ENCODE measurements around the gene SSBP3.
A peak's percentile ranks its signal among the peaks of the same experiment; 100 is the strongest.

SSBP3 gene

DNA sequence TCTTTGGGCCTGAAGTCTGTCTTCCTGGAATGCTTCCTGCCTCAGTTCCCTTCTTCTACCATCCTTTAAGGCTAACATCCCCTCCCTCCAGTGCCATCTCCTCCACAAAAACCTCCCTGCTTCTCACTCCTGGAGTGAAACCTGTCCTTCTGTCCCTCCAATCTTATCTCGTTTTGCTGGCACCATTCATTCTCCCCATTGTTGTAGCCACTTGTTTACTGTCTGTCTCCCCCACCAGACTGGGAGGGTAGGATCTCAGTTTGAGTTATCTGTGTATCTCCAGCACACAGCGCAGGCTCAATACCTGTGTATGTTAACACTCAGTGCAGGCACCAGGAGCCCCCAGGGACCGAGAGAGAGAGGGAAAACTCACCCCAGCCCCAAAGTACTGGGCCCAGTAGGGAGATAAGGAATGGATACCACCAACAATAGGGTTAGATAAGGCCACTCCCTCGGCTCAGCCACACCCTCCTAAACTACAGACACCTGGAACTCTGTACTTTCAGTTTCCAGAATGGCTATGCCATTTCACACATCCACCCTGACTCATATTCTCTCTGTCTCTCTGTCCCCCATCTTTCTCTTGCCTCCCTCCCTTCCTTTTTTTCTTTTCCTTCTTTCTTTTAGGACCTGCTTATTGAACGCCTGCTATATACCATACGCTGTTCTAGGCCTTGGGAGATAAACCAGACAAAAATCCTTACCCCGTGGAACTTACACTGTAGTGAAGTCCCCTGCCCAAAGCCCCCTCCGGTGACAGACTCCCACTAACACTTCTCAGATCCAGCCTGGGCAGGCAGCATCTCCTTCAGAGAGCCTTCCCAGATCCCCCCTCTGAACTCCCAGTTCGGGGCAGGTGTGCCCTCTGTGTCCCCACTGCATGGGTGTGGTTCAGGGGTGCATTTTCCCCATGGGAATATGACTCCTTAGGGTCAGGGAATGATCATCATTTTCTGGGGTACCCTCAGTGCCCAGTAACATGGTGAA lies 3.3 kb upstream of the SSBP3 start:
- no peak for FAIRE-seq

DNA sequence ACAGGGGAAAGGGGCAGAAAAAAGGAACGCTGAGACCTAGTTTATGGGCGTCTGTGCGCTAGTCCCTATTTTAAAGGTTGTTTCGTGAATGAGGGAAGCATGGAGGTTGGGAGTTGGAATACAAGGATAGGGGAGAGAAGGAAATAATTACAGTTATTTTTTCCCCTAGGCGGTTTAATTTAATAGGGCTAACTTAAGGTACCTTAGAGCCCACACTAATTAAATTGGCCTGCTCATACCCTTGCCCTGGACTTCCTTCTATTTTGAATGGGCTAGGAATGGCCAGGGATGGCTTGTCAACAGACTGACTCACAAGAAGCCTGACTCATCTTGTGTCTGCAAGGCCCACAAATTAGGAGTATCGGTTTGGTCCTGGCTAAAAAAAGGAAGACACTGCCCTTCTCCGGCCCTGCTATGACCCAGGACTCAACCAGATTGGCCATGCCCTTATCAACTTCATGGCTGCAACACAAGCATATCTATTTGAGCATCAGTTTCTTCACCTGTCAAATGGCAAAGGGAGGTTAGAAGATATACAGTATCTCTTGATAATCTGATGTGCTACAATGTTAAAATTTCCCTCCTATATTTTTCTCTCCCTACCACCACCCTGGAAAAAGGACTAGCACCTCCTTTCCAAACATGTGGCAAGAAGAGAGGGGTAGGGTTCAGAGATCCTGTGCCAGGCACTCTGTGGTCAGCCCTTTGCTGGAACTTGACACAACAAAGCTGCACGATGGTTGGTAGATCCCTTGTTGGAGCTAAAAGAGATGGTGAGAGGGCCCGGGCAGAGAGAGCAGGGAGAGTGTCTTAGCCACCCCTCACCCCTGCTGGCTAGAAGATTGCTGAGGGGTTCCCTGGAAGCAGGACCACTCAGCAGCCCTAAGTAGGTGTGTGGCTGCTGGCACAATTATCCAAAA lies 2.2 kb upstream of the SSBP3 start:
- no peak for FAIRE-seq

DNA sequence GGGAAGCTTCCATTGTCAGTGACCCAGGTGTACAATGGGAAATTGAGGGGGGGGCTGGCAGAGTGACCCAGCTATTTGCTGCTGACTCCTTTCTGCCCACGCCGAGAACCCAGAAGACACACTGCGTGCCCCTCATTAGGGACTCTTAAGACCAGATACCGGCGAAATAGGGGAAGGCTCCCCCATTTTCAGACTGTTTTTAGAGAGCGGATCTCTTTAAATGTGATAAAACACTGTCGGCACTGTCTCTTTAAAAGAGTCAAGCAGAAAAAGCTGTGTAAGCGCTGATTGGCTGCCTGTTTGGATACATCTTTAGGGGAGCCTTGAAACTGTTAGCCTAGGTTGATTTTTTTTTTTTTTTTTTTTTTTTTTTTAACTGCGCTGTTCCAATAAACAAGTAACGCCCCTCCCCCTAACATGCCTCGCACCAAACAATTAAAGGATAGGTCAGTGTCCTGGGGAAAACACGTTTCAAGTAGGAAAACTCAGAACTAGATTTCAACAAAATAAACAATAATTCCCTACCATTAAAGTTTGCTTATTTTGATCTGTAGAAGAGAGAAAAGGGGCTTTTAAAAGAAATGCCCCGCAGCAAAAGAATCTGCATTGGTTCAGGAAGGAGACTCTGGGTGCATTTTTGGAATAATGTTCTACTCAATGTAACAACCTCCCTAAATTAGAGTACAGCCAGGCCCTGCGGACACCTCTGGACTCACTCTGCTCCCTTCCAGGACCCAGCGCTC lies 1.4 kb upstream of the SSBP3 start:
- peak; percentile 99 for FAIRE-seq

DNA sequence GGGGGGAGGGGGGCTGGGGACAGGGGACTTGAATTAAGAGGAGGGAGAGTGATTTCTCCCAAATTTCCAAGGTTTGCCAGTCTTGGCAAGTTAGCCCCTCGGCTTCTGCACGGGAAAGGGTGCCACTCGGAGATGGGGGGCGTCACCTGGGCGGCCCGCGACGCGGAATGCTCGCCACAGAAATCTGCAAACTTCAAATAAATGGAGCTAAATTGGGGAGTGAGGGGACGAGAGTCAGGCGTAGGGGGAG lies 885 bp upstream of the SSBP3 start:
- FAIRE-seq = no peak

GRCh38 chr1:54405898-54406293 lies 298 bp downstream of the SSBP3 start:
- no peak for FAIRE-seq

DNA sequence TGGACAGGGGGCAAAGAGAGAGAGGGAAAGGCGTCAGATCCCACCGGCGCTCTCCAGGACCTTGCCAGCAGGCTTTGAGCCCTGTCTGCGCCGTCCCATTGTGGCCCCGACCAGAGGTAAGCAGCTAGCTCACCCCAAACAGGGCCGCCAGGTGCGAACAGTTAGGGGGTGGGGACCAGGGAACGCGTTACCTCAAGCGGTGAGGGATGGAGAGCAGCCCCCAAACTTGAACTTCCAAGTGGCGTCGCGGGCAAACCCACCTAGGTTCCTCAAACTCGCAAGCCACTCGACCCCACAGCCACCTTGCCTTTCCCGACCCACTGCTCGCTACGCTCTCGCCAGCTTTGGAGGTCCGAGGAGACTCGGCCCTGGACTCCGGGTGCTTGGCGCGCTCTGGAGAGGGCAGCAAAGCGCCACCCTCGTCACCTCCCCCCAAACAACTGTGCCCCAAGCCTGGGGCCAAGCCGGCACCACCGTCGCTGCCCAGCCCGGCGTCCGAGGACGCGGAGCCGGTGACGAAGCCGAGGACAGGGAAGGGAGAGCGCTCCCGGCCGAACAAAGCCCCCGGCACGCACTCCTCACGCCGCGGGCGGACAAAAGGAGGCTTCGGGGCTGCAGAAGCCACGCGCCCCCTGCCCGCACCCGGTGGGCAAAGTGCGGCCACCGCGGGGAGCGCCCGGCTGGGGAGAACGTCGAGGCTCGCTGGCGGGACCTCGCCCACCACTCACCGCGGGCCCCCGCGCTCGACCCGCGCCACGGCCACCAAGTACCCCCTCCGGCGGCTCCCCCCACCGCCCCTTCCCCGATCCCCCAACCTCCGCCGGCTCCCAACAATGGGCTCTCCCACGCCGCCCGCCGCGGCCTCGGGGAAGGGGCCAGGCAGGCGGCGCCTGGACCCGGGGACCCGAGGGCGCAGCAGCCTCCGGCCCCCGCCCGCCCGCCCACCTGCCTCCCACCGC lies 976 bp downstream of the SSBP3 start:
- FAIRE-seq = no peak

DNA sequence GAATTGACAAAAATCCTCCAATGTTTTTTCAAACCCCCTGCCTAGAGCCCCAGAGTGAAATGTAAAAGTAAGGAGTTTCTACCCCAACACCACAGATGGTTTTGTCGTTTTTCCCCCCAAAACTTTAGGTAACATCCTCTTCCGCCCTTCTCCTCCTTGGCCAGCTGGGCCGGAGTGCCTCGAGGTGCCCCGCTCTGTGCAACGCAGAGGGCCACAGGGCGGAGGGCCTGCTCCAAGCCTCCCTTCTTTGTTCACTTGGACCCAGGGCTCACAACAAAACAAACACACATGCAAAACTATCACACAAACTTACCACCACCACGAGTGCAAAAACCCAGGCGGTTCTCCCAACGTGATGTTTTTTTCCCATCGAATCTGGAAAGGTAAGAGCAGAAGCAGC lies 1.9 kb downstream of the SSBP3 start:
- FAIRE-seq = no peak

- FAIRE-seq = no peak
Measured at GRCh38 chr1:54403808-54404261, 2.4 kb downstream of the SSBP3 start.

DNA sequence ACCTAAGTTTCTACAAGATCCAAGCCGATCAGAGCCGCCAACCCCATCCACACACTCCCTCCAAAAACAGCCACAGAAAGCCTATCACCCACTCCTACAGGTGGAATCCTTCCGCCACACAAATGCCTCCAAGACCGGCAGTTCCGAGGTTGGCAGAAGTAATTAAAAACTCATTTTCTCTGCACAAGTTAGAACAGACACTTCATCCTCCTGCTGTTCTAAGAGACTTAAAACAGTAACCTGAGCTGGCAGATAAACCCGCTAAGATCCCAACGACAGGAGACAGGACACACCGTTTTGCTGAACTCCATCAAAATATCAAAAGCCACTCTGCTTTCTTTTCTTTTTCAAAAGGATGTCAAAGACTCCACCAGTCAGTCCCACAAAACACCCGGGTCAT lies 2.8 kb downstream of the SSBP3 start:
- no peak for FAIRE-seq

DNA sequence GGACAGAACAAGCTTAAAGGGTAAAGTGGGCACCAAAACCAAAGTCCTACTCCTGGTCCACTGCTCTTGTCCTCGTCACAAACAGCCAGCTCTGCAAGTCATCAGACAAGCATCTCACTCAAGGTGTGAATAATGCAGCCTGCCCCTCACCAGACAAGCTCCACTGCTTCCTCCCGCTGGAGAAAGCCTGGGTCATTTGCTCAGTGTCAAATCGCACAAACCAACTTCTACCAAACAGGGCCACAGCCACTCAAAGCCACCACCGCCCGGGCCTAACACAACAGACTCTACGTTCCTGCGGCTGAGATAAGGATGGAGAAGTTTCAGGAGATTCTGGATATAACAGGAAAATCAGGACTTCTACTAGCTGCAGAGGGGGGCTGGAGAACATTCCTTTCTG lies 3.3 kb downstream of the SSBP3 start:
- no peak for FAIRE-seq

DNA sequence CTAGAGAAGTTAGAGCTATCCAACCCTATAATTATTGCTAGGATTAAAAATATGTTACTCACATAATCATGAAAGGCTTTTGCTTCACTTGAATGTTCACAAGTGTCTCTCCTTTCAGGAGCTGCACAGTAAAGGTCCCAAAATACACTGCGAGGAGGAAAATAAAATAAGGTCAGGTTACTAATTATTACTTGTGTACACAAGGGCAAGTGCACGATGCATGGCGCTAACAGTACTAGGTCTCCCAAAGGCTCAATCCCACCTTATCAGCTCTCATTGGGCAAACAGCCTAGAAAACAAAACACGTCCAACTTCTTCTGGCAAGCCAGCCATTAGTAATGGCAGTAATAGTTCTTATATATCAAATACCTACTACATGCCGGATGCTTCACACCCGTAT lies 4.4 kb downstream of the SSBP3 start:
- FAIRE-seq = no peak

DNA sequence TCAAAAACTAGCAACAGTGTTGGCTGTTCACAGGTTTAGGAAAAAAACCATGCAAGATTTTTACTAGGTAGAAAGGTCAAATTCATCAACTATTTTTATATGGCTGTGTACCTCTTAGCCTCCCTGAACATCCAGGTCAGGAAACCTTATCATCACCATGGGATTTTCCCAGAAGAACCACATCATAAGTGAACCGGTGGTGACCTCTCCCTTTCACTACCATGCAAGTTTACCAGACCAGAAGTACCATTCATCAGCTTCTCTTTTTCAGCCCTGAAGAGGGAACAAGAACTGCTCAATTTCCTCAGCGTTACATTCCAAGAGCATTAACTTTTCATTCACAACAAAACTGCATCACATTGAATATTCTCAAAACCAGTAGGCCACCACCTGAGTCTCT lies 5.9 kb downstream of the SSBP3 start:
- no peak for FAIRE-seq

- FAIRE-seq = no peak
Measured at GRCh38 chr1:54399765-54400164, 6.4 kb downstream of the SSBP3 start.

GRCh38 chr1:54398963-54399528 lies 7.1 kb downstream of the SSBP3 start:
- FAIRE-seq = no peak

GRCh38 chr1:54397980-54398379 lies 8.2 kb downstream of the SSBP3 start:
- FAIRE-seq = no peak

DNA sequence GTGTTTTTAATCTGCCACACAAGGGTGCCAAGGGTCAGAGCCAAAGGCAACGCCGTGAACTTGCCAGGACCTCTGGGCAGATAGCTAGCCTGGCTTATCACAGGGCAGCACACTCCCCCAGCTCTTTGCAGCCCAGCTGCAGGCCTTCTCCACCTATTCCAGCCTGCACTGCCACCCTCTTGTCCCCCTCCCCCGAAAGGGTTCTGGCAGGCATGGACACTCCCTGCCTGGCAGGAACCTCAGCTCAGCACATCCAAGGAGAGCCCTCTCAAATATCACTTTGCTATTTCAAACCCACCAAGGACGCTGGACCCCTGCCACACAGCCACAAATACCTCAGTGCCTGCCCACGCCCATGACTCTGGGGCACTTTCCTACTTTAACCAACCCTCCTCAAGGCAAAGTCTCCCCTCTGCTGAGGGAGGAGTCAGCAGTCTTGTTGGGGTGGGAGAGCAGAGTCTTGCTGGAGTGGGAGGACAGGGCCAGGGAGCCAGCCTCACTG lies 9.1 kb downstream of the SSBP3 start:
- no peak for FAIRE-seq

GRCh38 chr1:54396261-54396933 lies 9.8 kb downstream of the SSBP3 start:
- FAIRE-seq = no peak

- no peak for FAIRE-seq
Measured at GRCh38 chr1:54395281-54395934, 10.8 kb downstream of the SSBP3 start.

DNA sequence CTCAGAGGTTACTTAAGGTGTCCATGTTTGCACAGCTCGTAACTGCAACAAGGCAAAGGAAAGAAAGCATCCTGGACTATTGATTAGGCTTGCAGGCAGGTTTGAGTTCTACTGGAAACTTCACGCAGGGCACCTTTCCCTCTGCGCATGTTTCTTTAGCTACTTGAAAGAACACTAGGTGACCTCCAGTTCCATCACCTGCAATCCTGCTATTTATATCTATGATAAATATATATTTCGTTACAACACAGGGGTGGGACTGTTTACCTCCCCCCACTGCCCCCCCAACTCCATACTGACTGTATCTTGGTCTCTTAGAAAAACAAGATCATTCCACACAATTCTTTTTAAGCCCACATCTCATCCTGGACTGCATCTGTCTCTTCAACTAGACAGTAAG lies 12.1 kb downstream of the SSBP3 start:
- FAIRE-seq = no peak

DNA sequence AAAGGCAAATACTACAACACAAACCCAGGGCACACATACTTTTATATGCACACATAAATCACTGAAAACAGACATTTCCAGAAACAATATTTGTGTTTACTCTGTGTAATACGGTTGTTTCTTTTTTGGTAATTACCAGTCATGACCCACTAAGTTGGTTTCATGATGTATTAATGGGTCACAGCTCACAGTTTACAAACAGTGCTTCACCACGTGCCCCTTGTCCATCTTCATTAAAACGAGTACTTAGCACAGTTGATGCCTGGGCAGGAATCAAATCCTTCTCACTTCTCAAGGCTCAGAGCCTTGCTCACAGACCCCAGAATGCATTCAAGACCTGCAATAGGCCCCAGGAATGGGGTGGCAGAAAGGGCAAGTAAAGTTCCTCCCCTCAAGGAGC lies 13.8 kb downstream of the SSBP3 start:
- no peak for FAIRE-seq
